GM19372 (cell line): ENCODE results near the gene ARHGAP45.

Source experiments
- ATAC-seq: cut with Tn5 transposase; IDR thresholded peaks from one replicate; pipeline ENCODE4 v1.9.1; 2021; ENCODE audit warnings: mild to moderate bottlenecking, low read depth, moderate library complexity; ENCODE audit not compliant: unreplicated experiment

ARHGAP45 gene

GRCh38 chr19:1054102-1055027 lies 12.6 kb upstream of the ARHGAP45 start:
- no peak for ATAC-seq

GRCh38 chr19:1055028-1055425 lies 11.9 kb upstream of the ARHGAP45 start:
- ATAC-seq: no peak

- ATAC-seq: no peak
Measured at GRCh38 chr19:1055886-1056620, 10.9 kb upstream of the ARHGAP45 start.

GRCh38 chr19:1057176-1057855 lies 9.7 kb upstream of the ARHGAP45 start:
- no peak for ATAC-seq

- no peak for ATAC-seq
Measured at GRCh38 chr19:1058112-1058511, 8.9 kb upstream of the ARHGAP45 start.

GRCh38 chr19:1060689-1061088 lies 6.3 kb upstream of the ARHGAP45 start:
- ATAC-seq: no peak

- no peak for ATAC-seq
Measured at GRCh38 chr19:1061987-1062386, 5.0 kb upstream of the ARHGAP45 start.

- no peak for ATAC-seq
Measured at GRCh38 chr19:1062387-1063029, 4.5 kb upstream of the ARHGAP45 start.

- no peak for ATAC-seq
Measured at GRCh38 chr19:1063030-1063908, 3.7 kb upstream of the ARHGAP45 start.

GRCh38 chr19:1063909-1064660 lies 2.9 kb upstream of the ARHGAP45 start:
- ATAC-seq: no peak

GRCh38 chr19:1064661-1065605 lies 2.0 kb upstream of the ARHGAP45 start:
- ATAC-seq: no peak

GRCh38 chr19:1065606-1066109 lies 1.3 kb upstream of the ARHGAP45 start:
- ATAC-seq: no peak

GRCh38 chr19:1066251-1066747 lies 668 bp upstream of the ARHGAP45 start:
- ATAC-seq: no peak

GRCh38 chr19:1067341-1067957 lies 482 bp downstream of the ARHGAP45 start:
- ATAC-seq: peak; percentile 15

- ATAC-seq: no peak
Measured at GRCh38 chr19:1068009-1069001, 1.3 kb downstream of the ARHGAP45 start.
